Hepatic stellate cell (primary cell): ENCODE data around the gene ZNF512.
"Not testable (repeated sequence)": the region's sequence is repeated elsewhere in the genome, so short reads cannot be mapped to it uniquely, and the experiment has no call there.

ENCODE experiments used
- DNase-seq: peaks from one replicate; pipeline ENCODE4 v3.0.0; 2011; ENCODE audit warnings: low spot score

The ZNF512 gene, protein sequence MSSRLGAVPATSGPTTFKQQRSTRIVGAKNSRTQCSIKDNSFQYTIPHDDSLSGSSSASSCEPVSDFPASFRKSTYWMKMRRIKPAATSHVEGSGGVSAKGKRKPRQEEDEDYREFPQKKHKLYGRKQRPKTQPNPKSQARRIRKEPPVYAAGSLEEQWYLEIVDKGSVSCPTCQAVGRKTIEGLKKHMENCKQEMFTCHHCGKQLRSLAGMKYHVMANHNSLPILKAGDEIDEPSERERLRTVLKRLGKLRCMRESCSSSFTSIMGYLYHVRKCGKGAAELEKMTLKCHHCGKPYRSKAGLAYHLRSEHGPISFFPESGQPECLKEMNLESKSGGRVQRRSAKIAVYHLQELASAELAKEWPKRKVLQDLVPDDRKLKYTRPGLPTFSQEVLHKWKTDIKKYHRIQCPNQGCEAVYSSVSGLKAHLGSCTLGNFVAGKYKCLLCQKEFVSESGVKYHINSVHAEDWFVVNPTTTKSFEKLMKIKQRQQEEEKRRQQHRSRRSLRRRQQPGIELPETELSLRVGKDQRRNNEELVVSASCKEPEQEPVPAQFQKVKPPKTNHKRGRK

DNA sequence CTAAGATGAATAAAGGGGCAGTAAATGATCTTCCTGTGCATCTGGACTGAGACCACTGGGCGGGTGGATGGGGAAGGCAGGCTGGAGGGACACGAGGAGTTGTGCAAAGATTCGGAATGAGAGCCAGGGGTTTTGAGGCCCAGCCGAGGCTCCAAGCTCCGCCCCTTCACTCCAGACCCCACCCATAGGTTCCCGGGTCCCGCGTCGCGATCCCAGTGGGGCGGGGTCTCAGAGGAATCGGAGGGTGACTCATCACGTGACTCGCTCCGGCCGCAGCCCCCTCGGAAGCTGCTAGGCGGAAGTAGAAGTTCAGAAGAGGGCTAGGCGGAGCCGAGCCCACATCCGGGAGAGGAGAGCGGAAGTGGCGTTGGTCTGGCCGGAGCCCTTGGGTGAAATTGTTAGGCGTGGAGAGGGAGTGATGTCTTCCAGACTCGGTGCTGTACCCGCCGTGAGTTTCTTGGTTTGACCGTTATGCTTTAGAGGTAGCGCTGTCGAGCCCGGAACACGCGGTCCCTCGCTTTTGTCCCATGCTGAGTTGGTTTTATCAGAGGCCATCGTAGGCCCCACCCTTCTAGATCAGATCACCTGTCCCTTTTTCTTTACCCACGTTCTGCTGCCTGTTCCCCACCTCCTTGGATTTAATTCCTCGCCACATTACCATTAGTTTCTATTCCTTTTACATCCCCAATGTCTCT lies at the start of gene ZNF512:
TSS of gene ZNF512 (plus strand) at position 348 of the 695 bp plus-strand sequence. CDS start at position 419, 71 bp downstream.
- peak; percentile 87 for DNase-seq

GRCh38 chr2:27537287-27537686 lies 45.6 kb upstream of the ZNF512 start:
- no peak for DNase-seq

DNA sequence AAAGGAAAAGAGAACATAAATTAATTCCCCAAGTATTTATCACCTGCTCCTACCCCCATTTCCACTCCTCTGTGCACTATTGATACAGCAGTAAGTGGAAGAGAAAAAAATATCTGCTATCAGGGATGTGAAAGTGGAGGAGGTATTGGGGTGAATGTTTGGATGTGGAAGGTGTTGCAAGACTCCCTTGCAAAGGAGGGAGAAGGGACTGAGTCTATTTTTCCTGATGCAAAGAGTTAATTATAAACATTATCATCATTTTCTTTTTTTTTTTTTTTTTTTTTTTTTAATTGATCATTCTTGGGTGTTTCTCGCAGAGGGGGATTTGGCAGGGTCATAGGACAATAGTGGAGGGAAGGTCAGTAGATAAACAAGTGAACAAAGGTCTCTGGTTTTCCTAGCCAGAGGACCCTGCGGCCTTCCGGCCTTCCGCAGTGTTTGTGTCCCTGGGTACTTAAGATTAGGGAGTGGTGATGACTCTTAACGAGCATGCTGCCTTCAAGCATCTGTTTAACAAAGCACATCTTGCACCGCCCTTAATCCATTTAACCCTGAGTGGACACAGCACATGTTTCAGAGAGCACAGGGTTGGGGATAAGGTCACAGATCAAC lies 43.9 kb upstream of the ZNF512 start:
- DNase-seq, result not testable (repeated sequence)

- DNase-seq, result not testable (repeated sequence)
Measured at GRCh38 chr2:27539649-27540048, 43.2 kb upstream of the ZNF512 start.

DNA sequence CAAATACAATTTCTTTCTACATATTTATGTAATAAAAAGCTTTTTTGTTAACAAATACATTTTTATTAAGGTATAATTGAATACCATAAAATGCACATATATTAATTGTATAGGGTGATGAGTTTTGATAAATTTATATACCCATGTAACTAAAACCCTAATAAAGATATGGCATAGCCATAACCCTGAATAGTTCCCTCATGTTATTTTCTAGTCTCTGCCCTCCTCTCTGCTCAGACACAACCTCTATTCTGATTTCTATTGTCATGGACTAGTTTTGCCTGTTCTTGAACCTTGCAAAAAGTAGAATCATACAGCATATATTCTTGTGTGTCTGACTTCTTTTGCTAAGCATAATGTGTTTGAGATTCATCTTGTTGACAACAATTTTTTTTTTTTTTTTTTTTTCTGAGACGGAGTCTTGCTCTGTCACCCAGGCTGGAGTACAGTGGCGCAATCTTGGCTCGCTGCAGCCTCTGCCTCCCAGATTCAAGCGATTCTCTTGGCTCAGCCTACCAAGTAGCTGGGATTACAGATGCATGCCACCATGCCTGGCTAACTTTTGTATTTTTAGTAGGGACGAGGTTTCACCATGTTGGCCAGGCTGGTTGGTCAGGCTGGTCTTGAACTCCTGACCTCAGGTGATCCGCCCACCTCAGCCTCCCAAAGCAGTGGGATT lies 38.6 kb upstream of the ZNF512 start:
- no peak for DNase-seq

DNA sequence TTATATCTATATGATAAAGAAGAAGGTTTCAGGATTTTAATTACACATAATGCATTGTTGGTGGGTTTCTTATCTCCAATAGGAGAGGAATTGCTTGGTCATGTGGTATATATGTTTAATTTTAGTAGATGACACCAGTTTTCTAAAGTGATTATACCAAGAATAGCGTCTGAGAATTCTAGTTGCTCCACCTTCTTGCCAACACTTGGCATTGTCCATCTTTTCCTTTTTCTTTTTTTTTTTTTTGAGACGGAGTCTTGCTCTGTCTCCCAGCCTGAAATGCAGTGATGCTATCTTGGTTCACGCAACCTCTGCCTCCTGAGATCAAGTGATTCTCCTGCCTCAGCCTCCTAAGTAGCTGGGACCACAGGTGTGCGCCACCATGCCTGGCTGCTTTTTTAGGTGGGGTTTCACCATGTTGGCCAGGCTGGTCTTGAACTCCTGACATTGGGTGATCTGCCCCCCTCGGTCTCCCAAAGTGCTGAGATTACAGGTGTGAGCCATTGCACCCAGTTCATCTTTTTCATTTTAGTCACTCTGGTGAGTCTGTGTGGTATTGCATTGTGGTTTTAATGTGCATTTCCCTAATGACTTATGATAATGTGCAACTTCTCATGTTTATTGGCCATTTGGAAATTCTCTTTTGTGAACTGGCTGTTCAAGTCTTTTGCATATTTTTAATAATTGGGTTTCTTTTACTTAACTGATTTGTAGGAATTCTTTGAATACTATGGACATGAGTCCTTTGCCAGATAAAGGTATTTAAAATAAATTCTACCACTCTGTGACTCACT lies 37.3 kb upstream of the ZNF512 start:
- no peak for DNase-seq

GRCh38 chr2:27549303-27549702 lies 33.5 kb upstream of the ZNF512 start:
- DNase-seq, result no peak

GRCh38 chr2:27551514-27551913 lies 31.3 kb upstream of the ZNF512 start:
- no peak for DNase-seq

GRCh38 chr2:27552941-27553340 lies 29.9 kb upstream of the ZNF512 start:
- DNase-seq, result no peak

- not testable (repeated sequence) for DNase-seq
Measured at GRCh38 chr2:27554451-27554850, 28.4 kb upstream of the ZNF512 start.

GRCh38 chr2:27559228-27559627 lies 23.6 kb upstream of the ZNF512 start:
- DNase-seq, result no peak

GRCh38 chr2:27561060-27561459 lies 21.8 kb upstream of the ZNF512 start:
- DNase-seq, result no peak

DNA sequence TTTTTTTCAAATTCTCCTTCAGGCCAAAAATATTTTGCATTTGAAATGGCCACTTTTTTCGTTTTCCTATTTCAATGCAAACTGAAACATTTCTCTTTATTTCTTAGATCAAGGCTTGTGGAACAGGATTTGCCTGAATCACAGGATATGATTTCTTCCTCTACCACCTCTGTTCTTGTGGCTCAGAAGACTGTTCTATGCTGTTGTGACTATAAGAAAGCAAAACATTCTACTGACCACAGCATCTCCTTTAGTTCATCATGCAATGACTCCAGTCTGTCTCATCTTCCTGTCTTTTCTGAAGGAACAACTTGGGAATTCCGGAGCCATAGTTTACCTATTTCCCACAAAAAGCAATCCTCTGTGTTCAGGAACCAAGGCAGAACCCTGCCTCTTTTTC lies 16.2 kb upstream of the ZNF512 start:
- peak; percentile 65 for DNase-seq

DNA sequence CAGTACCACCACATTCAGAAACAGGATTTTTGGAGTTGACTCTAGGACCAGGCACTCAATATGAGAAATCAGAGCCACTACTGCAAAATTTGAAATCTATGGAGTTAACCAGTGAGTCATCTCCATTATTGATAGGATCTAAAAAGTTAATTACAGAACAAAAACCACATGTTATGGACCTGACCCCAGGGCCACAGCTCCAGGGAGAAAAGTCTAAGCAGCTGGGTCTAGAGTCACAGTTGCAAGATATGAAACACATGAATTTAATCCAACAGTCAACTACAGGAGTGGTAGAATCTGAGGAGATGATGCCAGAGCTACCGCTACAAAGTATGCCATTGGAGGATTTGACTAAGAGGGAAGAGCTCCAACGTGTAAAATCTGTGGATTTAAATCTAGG lies 13.4 kb upstream of the ZNF512 start:
- no peak for DNase-seq

DNA sequence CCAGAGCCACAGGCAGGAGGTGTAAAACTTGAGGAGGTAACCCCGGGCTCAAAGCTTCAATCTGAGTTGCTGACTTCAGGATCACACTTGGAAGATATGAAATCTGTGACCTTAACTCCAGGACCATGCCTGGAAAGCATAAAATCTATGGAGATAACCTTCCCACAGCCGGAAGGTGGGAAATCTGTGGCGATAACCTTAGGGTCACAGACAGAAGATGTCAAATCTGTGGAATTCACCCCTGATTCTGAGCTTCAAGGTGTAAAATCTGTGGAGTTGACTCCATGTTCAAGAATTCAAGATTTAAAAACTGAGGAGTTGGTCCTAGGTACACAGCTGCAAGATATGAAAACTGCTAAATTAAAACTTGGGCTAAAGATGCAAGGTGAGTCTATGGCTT lies 11.6 kb upstream of the ZNF512 start:
- DNase-seq, result no peak

GRCh38 chr2:27571681-27572080 lies 11.2 kb upstream of the ZNF512 start:
- DNase-seq, result no peak

DNA sequence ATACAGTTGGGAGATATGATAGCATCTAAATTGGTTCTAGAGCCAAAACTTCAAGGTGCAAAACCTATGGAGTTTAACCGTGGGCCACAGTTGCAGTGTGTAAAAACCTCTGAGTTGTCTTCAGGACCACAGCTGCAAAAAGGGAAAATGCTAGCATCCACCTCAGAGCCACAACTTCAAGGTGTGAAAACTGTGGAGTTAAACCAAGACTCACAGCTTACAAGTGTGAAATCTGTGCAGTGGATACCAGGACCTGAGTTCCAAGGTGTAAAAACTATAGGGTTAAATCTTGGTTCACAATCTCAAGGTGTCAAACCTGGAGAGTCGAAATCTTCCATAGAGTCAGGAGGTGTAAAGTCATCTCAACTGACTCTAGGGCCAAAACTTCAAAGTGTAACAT lies 10.4 kb upstream of the ZNF512 start:
- DNase-seq, result no peak

DNA sequence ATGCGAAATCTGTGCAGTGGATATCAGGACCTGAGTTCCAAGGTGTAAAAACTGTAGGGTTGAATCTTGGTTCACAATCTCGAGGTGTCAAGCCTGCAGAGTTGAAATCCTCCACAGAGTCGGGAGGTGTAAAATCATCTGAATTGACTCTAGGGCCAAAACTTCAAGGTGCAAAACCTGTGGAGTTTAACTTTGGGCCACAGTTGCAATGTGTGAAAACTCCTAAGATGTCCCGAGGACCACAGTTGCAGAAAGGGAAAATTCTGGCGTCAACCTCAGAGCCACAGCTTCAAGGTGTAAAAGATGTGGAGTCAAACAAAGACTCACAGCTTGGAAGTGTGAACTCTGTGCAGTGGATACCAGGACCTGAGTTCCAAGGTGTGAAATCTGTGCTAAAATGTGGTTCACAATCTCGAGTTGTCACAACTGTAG lies 9.8 kb upstream of the ZNF512 start:
- no peak for DNase-seq

DNA sequence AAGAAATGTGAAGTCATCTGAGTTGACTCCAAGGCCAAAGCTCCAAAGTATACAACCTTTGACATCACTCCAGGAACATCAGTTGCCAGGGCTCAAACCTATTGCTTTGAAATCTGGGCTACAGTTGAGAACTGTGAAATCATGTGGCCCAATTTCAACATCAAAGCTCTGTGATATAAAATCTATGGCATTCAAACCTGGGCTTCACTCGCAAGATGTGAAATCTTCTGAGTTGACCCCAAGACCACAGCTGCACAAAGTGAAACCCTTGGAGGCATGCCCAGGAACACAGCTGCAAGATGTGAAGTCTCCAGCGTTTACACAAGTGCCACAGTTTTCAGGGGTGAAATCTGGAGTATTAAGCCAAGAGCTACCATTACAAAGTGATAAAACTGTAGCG lies 9.4 kb upstream of the ZNF512 start:
- no peak for DNase-seq

- DNase-seq, result no peak
Measured at GRCh38 chr2:27581417-27582128, 1.3 kb upstream of the ZNF512 start.
